Measurements from ENCODE around the gene CIZ1.

CIZ1 gene

GRCh38 chr9:128124873-128125579 is 66.3 kb downstream of the CIZ1 start:
- DNase-seq (ENCODE audit: low spot score), result peak; percentile 48

GRCh38 chr9:128124451-128124850 is 66.9 kb downstream of the CIZ1 start:
- no peak for DNase-seq (ENCODE audit: low spot score)

- no peak for DNase-seq (ENCODE audit: low spot score)
Observed at GRCh38 chr9:128123451-128124080, 67.8 kb downstream of the CIZ1 start.

GRCh38 chr9:128122809-128123175 is 68.6 kb downstream of the CIZ1 start:
- DNase-seq (ENCODE audit: low spot score), result no peak

- no peak for DNase-seq (ENCODE audit: low spot score)
Observed at GRCh38 chr9:128121924-128122808, 69.2 kb downstream of the CIZ1 start.

GRCh38 chr9:128121466-128121810 is 69.9 kb downstream of the CIZ1 start:
- DNase-seq (ENCODE audit: low spot score), result no peak

- no peak for DNase-seq (ENCODE audit: low spot score)
Observed at GRCh38 chr9:128120741-128121465, 70.5 kb downstream of the CIZ1 start.

GRCh38 chr9:128120061-128120740 is 71.2 kb downstream of the CIZ1 start:
- no peak for DNase-seq (ENCODE audit: low spot score)

GRCh38 chr9:128118971-128119665 is 72.3 kb downstream of the CIZ1 start:
- no peak for DNase-seq (ENCODE audit: low spot score)

GRCh38 chr9:128118472-128118857 is 72.9 kb downstream of the CIZ1 start:
- no peak for DNase-seq (ENCODE audit: low spot score)

- DNase-seq (ENCODE audit: low spot score), result peak; percentile 91
Observed at GRCh38 chr9:128117613-128118471, 73.5 kb downstream of the CIZ1 start.

GRCh38 chr9:128116104-128117083 is 75.0 kb downstream of the CIZ1 start:
- no peak for DNase-seq (ENCODE audit: low spot score)

All from AG20443 (cell line).